Measurements from ENCODE around the gene CAMK2D.

DNA sequence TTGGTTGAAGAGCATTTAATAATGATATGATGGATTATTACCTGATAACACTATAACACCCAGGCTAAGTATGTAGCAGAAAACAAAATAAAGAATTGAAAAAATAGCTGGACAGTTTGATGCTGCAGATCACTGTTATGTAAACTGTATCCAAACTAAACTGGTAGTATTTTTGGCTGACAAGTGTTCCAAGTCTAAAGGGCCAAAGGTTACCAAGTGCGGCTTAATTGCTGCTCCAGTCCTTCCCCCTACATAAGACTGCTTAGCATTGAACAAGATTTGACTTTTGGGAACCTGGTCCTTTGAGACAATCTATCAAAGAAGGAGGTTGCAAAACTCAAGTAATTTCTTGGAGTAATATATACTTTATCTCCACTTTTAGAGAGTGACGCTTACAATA is 249.6 kb downstream of the CAMK2D start:
- TF ChIP-seq, protein P1, sequence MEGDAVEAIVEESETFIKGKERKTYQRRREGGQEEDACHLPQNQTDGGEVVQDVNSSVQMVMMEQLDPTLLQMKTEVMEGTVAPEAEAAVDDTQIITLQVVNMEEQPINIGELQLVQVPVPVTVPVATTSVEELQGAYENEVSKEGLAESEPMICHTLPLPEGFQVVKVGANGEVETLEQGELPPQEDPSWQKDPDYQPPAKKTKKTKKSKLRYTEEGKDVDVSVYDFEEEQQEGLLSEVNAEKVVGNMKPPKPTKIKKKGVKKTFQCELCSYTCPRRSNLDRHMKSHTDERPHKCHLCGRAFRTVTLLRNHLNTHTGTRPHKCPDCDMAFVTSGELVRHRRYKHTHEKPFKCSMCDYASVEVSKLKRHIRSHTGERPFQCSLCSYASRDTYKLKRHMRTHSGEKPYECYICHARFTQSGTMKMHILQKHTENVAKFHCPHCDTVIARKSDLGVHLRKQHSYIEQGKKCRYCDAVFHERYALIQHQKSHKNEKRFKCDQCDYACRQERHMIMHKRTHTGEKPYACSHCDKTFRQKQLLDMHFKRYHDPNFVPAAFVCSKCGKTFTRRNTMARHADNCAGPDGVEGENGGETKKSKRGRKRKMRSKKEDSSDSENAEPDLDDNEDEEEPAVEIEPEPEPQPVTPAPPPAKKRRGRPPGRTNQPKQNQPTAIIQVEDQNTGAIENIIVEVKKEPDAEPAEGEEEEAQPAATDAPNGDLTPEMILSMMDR (IDR thresholded peaks at IDR 0.05), result no peak
- TF ChIP-seq POLR2A (IDR thresholded peaks at IDR 0.05), result no peak

Measured in thyroid gland (tissue), 4 donors.